ENCODE results near the gene NEU4.

DNA sequence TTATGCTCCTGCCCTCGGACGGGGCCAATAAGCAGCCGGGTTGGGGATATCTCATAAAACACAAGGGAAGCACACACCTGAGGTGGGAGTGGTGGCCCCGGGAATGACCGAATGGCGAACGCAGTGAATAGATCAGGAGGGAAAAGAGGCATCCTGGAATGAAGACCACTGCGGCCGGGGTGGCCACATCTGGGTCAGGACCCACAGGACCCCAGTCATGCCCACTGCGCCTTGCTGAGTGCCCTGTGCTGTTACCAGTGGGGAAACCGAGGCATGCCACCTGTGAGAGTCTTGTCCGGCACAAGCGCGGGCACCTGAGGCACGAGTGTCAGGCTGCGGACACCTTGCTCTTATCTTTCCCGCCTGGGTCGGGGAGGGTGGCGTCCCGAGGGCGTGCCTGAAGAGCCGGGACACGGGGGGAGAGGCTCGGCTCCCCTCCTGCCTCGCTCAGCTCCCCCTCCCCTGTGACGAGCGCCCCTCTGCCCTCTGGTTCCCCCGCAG lies 48.1 kb downstream of the NEU4 start:
- TF ChIP-seq, protein P1, sequence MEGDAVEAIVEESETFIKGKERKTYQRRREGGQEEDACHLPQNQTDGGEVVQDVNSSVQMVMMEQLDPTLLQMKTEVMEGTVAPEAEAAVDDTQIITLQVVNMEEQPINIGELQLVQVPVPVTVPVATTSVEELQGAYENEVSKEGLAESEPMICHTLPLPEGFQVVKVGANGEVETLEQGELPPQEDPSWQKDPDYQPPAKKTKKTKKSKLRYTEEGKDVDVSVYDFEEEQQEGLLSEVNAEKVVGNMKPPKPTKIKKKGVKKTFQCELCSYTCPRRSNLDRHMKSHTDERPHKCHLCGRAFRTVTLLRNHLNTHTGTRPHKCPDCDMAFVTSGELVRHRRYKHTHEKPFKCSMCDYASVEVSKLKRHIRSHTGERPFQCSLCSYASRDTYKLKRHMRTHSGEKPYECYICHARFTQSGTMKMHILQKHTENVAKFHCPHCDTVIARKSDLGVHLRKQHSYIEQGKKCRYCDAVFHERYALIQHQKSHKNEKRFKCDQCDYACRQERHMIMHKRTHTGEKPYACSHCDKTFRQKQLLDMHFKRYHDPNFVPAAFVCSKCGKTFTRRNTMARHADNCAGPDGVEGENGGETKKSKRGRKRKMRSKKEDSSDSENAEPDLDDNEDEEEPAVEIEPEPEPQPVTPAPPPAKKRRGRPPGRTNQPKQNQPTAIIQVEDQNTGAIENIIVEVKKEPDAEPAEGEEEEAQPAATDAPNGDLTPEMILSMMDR (IDR thresholded peaks at IDR 0.05; ENCODE audit: insufficient read depth, low read depth, low read length), result no peak
- TF ChIP-seq EZH2 (IDR thresholded peaks at IDR 0.05; ENCODE audit: insufficient read depth, low read length), result no peak

Data from astrocyte (in vitro differentiated cells and primary cell).